Fibroblast of lung (primary cell): ENCODE data around the gene NLRC5. TPM values are rescaled to one million over a fixed set of nuclear protein-coding genes. Genes with fewer than 3 reads are reported as not detected.

ENCODE experiments used
- DNase-seq, 2 donors: peaks; one replicate each; pipeline versions ENCODE4 v3.0.0 to v3.0.0-alpha.2; 2010; ENCODE audit warnings: low read depth in 2 of 2
- H2AFZ ChIP-seq: 2 replicates; pipeline ENCODE4 v1.5.1; 2012; ENCODE audit warnings: low read length, control low read depth, inconsistent platforms
- H3K27ac ChIP-seq: 2 replicates; pipeline ENCODE4 v1.5.1; 2011; ENCODE audit warnings: low read length, control low read depth; ENCODE audit not compliant: insufficient read depth
- H3K27me3 ChIP-seq: 2 replicates; pipeline ENCODE4 v1.5.1; 2011; ENCODE audit warnings: mild to moderate bottlenecking, low read length; ENCODE audit not compliant: control insufficient read depth, insufficient read depth
- H3K36me3 ChIP-seq: 2 replicates; pipeline ENCODE4 v1.5.1; 2011; ENCODE audit warnings: low read length; ENCODE audit not compliant: control insufficient read depth, insufficient read depth
- H3K4me1 ChIP-seq: 2 replicates; pipeline ENCODE4 v1.5.1; 2011; ENCODE audit warnings: low read length; ENCODE audit not compliant: control insufficient read depth, insufficient read depth; ENCODE audit errors: extremely low read depth
- H3K4me2 ChIP-seq: 2 replicates; pipeline ENCODE4 v1.5.1; 2011; ENCODE audit warnings: low read length, control low read depth; ENCODE audit not compliant: insufficient read depth; ENCODE audit errors: extremely low read depth
- H3K4me3 ChIP-seq, 4 experiments: fragments of 200-600 bp in 1 of 4; sonication (generic) in 1 of 4; replicated peaks in 1 of 4; 2 replicates each; pipeline ENCODE4 v1.5.1; 2011 to 2016; ENCODE audit warnings: low read length in 4 of 4, low read depth in 3 of 4, mild to moderate bottlenecking in 3 of 4, control low read depth in 2 of 4, inconsistent platforms in 1 of 4, mixed read lengths in 1 of 4; ENCODE audit not compliant: insufficient read depth in 1 of 4; ENCODE audit errors: control extremely low read depth in 1 of 4
- H3K79me2 ChIP-seq: 2 replicates; pipeline ENCODE4 v1.5.1; 2012; ENCODE audit warnings: mild to moderate bottlenecking, low read length, inconsistent platforms; ENCODE audit not compliant: control insufficient read depth, insufficient read depth
- H3K9ac ChIP-seq: 2 replicates; pipeline ENCODE4 v1.5.1; 2011; ENCODE audit warnings: mild to moderate bottlenecking, low read length, control low read depth; ENCODE audit not compliant: insufficient read depth
- H3K9me3 ChIP-seq: 2 replicates; pipeline ENCODE4 v1.5.1; 2012; ENCODE audit warnings: low read depth, low read length; ENCODE audit not compliant: control insufficient read depth, insufficient read depth
- H4K20me1 ChIP-seq: 2 replicates; pipeline ENCODE4 v1.5.1; 2011; ENCODE audit warnings: low read length; ENCODE audit not compliant: control insufficient read depth, insufficient read depth; ENCODE audit errors: extremely low read depth
- CTCF ChIP-seq, 2 donors: IDR thresholded peaks in 1 of 2; conservative IDR thresholded peaks in 1 of 2; 1 replicate in 1 of 2; 2 replicates in 1 of 2; pipeline ENCODE4 v1.5.1; 2011 to 2012; ENCODE audit warnings: low read length in 2 of 2, control low read depth in 1 of 2, inconsistent platforms in 1 of 2, low read depth in 1 of 2, mild to moderate bottlenecking in 1 of 2
- EZH2 ChIP-seq: IDR thresholded peaks from 2 replicates; pipeline ENCODE4 v1.5.1; 2012; ENCODE audit warnings: low read length, control low read depth, mild to moderate bottlenecking; ENCODE audit errors: missing control alignments
- polyA plus RNA-seq, 2 donors: library from polyadenylated mRNA; depleted of rRNA in 1 of 2; stranded (reverse) in 1 of 2; unstranded in 1 of 2; fragments of >200 nt; gene quantifications; 2 replicates each; pipeline ENCODE4 v1.2.1, GENCODE V29; 2011 to 2012; ENCODE audit warnings: missing spikeins in 1 of 2
- total RNA-seq: library from RNA; depleted of rRNA; stranded (reverse); fragments of >200 nt; gene quantifications from 2 replicates; pipeline ENCODE4 v1.2.1, GENCODE V29; 2014

The NLRC5 gene
- total and polyA plus RNA-seq, 2 donors (not counting 1 experiment from before 2014, with no cell fraction given), result 22.2 to 43.6 TPM

GRCh38 chr16:57013902-57014301 lies 24.5 kb downstream of the NLRC5 start:
- Histone ChIP-seq H3K4me1 (peaks cover 7% of the 10 kb centered on the region), H3K4me2 (no peak overlapping the region), H3K79me2 (peaks cover 32% of the 10 kb centered on the region), H3K36me3 (peaks cover 15% of the 10 kb centered on the region), H3K4me3 (no peak overlapping the region), H2AFZ (no peak overlapping the region), H3K27me3 (no peaks in the 10 kb centered on the region), H3K27ac (no peak overlapping the region), H4K20me1 (no peaks in the 10 kb centered on the region), H3K9ac (no peak overlapping the region), H3K9me3 (no peaks in the 10 kb centered on the region)
- no peak for TF ChIP-seq CTCF (conservative IDR thresholded peaks at IDR 0.05 in 1 of 2, IDR thresholded peaks at IDR 0.05 in 1 of 2; ENCODE audit: low read depth in 1 of 2, low read length in 2 of 2)
- no peak for TF ChIP-seq EZH2
- DNase-seq, result no peak

- Histone ChIP-seq H3K4me2 (no peak overlapping the region), H3K9ac (no peak overlapping the region), H3K27ac (no peak overlapping the region), H3K9me3 (no peaks in the 10 kb centered on the region), H2AFZ (no peak overlapping the region), H3K4me3 (no peak overlapping the region), H3K27me3 (no peaks in the 10 kb centered on the region), H4K20me1 (no peaks in the 10 kb centered on the region), H3K79me2 (peaks cover 21% of the 10 kb centered on the region), H3K4me1 (peaks cover 7% of the 10 kb centered on the region), H3K36me3 (peaks cover 23% of the 10 kb centered on the region)
- DNase-seq, result peak in 1 of 2 donors; percentile 23
- TF ChIP-seq EZH2, result no peak
- TF ChIP-seq CTCF (conservative IDR thresholded peaks at IDR 0.05 in 1 of 2, IDR thresholded peaks at IDR 0.05 in 1 of 2; ENCODE audit: low read depth in 1 of 2, low read length in 2 of 2), result no peak
Measured at GRCh38 chr16:57016301-57016700, 26.9 kb downstream of the NLRC5 start.

- no peak overlapping the region for H2AFZ ChIP-seq
- peaks cover 16% of the 10 kb centered on the region for H3K79me2 ChIP-seq
- no peak for DNase-seq
- H3K4me1 ChIP-seq, result peaks cover 6% of the 10 kb centered on the region
- H3K9me3 ChIP-seq, result no peaks in the 10 kb centered on the region
- no peak overlapping the region for H3K4me3 ChIP-seq
- H4K20me1 ChIP-seq, result no peaks in the 10 kb centered on the region
- H3K9ac ChIP-seq, result no peak overlapping the region
- no peak overlapping the region for H3K27ac ChIP-seq
- peaks cover 28% of the 10 kb centered on the region for H3K36me3 ChIP-seq
- H3K4me2 ChIP-seq, result no peak overlapping the region
- no peaks in the 10 kb centered on the region for H3K27me3 ChIP-seq
- TF ChIP-seq EZH2 (no peak), CTCF (conservative IDR thresholded peaks at IDR 0.05 in 1 of 2, IDR thresholded peaks at IDR 0.05 in 1 of 2; ENCODE audit: low read depth in 1 of 2, low read length in 2 of 2) (no peak)
Measured at GRCh38 chr16:57016831-57017230, 27.5 kb downstream of the NLRC5 start.
